Activated CD8-positive, alpha-beta memory T cell treated with anti-CD3 and anti-CD28 coated beads for 1 hour (primary cell): ENCODE results near the gene KRIT1.

Experiments used
- DNase-seq, 2 donors: peaks; one replicate each; pipeline ENCODE4 v3.0.0-alpha.2; 2020; ENCODE audit warnings: low read depth in 1 of 2; ENCODE audit errors: extremely low read depth in 1 of 2

Gene KRIT1

DNA sequence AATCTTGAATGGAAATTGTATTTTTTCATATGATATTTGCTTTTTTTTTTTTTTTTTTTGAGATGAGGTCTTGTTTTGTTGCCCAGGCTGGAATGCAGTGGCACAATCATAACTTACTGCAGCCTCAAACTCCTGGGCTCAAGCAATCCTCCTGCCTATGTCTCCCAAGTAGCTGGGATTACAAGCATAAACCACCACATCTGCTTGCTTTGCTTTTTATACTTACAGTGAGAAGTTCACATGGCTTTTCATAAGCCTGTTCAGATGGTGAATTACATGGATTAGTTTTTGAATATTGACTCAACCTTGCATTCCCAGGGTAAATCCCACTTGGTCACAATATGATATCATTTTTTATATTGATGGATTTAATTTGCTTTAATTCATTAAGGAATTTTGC is 88.7 kb downstream of the KRIT1 start:
- no peak for DNase-seq

DNA sequence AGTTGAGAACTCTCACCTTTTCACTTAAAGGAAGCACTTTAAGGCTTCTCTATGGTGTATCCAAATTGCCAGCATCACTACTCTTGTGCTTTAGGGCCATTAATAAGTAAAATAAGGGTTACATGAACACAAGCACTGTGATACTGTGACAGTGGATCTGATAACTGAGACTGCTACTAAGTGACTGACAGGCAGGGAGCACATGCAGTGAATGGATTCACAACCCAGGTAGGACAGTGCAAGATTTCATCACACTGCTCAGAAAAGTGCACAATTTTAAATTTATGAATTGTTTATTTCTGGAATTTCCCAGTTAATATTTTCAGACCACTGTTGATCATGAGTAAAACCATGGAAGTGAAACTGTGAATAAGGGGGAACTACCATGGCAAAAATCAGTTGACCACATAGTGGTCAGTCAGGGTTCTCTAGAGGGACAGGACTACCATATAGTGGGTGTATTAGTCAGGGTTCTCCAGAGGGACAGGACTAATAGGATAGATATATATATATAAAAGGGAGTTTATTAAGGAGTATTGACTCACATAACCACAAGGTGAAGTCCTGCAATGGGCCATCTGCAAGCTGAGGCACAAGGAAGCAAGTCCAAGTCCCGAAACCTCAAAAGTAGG is 90.5 kb downstream of the KRIT1 start:
- no peak for DNase-seq

DNA sequence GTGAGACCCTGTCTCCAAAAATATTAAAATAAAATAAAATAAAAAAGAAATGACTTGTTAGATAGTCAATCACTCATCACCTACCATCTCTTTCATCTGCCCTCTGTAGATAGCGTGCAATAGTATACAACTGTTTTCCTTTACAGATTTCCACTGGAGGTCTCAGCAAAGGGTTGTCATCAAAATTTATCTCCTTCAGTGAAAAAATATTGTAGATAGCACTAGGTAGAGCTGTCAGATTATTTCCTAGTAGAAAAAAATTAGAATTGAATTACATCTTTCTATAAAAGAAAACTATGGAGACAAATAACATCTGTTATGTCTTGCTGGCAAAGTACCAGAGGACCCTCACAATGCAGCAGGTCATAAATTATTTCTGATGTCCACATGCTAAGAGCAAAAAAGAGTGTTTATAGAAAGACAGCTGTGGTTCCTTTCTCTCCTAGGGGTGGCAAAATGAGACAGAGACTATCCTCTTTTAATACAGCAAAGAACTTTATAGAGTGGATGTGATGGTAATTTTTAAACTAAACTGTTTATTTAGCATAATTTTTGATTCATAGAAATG is 95.2 kb downstream of the KRIT1 start:
- DNase-seq: no peak

DNA sequence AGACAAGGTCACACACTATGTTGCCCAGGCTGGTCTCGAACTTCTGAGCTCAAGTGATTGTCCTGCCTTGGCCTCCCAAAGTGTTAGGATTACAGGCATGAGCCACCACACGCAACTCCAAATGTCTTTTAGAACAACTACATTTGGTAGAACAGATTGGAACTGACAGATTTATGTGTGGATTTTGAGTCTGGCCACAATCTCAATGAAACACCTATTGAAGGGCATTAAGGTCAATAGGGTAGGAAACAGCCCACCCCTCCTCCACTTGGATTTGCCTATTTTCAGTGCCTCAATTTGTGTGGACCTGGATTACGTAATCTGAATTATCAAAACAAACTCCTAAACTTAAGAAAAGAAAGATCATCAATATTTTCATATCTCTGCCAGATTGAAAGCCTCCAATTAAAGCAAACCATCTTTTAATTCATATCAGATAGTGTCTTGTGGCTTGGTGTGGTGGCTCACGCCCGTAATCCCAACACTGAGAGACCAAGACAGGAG is 95.9 kb downstream of the KRIT1 start:
- DNase-seq: no peak
